Activated CD4-positive, alpha-beta memory T cell treated with anti-CD3 and anti-CD28 coated beads for 36 hours (primary cell): Measurements from ENCODE around the gene GID8. TPM values are rescaled to one million over a fixed set of nuclear protein-coding genes. Genes with fewer than 3 reads are reported as not detected.
A peak's percentile ranks its signal among the peaks of the same experiment; 100 is the strongest.
"Not testable (repeated sequence)": the region's sequence is repeated elsewhere in the genome, so short reads cannot be mapped to it uniquely, and the experiment has no call there.

Experiments used
- CTCF ChIA-PET: fragments of 350-600 bp; sonication (Branson Sonifier 250); formaldehyde crosslinking; loops from one replicate; lab custom pipeline; 2021; ENCODE audit warnings: antibody characterized with exemption, inconsistent platforms; lab: Charles Lee
- POLR2A ChIA-PET: fragments of 350-600 bp; sonication (Branson Sonifier 250); formaldehyde crosslinking; loops from one replicate; lab custom pipeline; 2021; ENCODE audit warnings: antibody characterized with exemption; lab: Charles Lee
- DNase-seq: peaks from one replicate; pipeline ENCODE4 v3.0.0-alpha.2; 2020
- H3K27ac Mint-ChIP-seq: one replicate; pipeline ENCODE4 v1.8.0; 2021; ENCODE audit warnings: mixed read lengths
- H3K27me3 Mint-ChIP-seq: one replicate; pipeline ENCODE4 v1.8.0; 2021; ENCODE audit warnings: mixed read lengths
- H3K36me3 Mint-ChIP-seq: one replicate; pipeline ENCODE4 v1.8.0; 2021; ENCODE audit warnings: mixed read lengths
- H3K4me1 Mint-ChIP-seq: one replicate; pipeline ENCODE4 v1.8.0; 2021; ENCODE audit warnings: low read depth, mixed read lengths
- H3K4me3 Mint-ChIP-seq: one replicate; pipeline ENCODE4 v1.8.0; 2021; ENCODE audit warnings: mild to moderate bottlenecking, mixed read lengths
- H3K9me3 Mint-ChIP-seq: one replicate; pipeline ENCODE4 v1.8.0; 2021; ENCODE audit warnings: mixed read lengths
- intact Hi-C: fragments of 100-400 bp; cut with micrococcal nuclease; formaldehyde crosslinking; loops from one replicate; pipeline ENCODE4 v1.15.1; 2023
- total RNA-seq, 2 experiments: library from RNA; stranded (reverse); gene quantifications; one replicate each; pipeline ENCODE4 v1.2.3, GENCODE V29; 2021

GID8 gene
- total RNA-seq, 2 experiments from 2014 or later: 33.9 to 34.8 TPM

DNA sequence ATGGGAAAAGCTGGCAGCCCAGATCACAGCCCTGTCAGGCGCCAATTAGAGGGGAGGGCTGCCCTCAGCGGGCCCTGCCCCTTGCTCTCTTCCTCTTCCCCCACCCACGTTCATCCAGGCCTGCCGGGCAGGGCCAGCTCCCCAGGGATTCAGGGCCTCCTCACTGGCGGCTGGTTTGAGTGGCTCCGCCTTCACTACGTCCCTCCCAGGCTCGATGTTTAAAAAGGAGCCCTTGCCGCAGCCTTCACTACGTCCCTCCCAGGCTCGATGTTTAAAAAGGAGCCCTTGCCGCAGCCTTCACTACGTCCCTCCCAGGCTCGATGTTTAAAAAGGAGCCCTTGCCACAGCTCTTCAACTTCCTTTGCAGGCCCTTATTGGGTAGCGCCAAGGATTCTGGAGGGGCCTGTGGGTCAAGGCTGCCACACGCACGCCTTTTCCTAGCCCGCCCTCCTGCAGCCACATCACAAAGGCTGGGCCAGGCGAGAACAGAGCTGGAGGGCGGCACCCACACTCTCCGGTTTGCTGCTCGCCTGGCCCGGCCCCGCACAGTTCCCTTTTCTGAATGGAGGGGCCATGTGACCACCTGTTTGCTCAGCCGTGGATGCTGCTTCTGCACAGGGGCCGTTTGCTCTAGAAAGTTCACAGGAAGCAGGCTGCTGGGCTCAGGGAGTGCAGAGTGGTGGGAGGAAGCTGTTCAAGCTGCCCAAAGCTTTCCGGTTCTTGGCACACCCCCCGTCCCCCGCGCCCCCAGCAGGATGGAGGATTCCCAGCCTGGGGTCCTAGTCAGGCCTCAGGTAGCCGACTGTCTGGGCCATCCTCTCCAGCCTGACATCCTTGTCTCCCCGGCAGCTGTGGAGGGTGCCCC lies 16.1 kb downstream of the GID8 start:
- Mint-ChIP-seq H3K27ac (peak overlapping the region; percentile 52), H3K9me3 (peaks cover 3% of the 10 kb centered on the region), H3K4me3 (peak overlapping the region; percentile 58), H3K4me1 (peaks cover 19% of the 10 kb centered on the region), H3K27me3 (no peaks in the 10 kb centered on the region), H3K36me3 (peaks cover 6% of the 10 kb centered on the region)
- CTCF ChIA-PET: interaction anchor here (0.6 to 2.9 kb wide), 6 partner anchors 33 to 1106 kb away, joined by 3 to 8 read pairs (median 4); no protein-coding TSS in a partner anchor
- POLR2A ChIA-PET: interaction anchor here (0.8 to 1.7 kb wide), 3 partner anchors 16 to 38 kb away, joined by 3 to 8 read pairs (median 3); partner anchors contain the start of gene GID8
- peak; percentile 81 for DNase-seq
- intact Hi-C loops: loop anchor here (1.0 kb wide), 1 partner anchor 16 kb away; the partner anchor contains the start of gene GID8

DNA sequence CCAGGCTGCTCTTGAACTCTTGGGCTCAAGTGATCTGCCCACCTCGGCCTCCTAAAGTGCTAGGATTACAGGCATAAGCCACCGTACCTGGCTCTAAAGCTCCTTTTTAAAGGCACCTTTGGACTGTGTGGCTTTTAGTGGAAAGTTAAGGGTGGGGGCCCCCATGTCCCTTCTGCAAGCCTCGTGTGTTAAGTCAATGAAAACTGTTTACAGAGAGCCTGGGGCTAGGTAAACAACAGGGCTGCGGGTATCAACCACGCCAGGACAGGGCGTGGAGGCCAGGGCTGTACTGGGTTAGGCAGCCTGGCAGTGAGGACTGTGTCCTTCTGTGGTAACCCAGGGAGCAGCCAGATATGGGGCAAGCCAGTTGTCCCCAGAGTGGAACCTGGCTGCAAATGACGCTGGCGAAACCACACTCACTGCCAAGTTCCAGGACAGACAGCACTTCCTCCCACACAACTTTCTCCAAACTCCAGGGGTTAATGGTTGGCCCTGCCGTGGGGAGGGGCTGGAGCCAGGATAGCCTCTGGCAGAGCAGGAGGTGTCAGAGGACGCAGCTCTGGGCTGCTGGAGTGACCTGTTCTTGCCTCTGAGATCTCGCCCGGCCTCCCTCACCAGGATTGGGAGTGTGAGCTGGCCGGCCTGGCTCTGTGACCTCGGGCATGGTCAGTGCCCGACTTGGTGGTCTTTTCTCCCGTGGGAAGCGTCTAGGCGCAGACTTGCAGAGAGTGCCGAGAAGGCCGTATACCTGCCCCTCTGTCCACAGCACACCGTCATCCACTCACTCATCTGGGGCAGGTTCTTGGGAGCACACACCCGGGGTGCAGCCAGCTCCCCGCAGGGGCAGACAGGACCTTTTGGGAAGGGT lies 17.8 kb downstream of the GID8 start:
- CTCF ChIA-PET: interaction anchor here (1.3 kb wide), 1 partner anchor 56 kb away, joined by 3 read pairs; no protein-coding TSS in a partner anchor
- intact Hi-C loops: no loop called here

DNA sequence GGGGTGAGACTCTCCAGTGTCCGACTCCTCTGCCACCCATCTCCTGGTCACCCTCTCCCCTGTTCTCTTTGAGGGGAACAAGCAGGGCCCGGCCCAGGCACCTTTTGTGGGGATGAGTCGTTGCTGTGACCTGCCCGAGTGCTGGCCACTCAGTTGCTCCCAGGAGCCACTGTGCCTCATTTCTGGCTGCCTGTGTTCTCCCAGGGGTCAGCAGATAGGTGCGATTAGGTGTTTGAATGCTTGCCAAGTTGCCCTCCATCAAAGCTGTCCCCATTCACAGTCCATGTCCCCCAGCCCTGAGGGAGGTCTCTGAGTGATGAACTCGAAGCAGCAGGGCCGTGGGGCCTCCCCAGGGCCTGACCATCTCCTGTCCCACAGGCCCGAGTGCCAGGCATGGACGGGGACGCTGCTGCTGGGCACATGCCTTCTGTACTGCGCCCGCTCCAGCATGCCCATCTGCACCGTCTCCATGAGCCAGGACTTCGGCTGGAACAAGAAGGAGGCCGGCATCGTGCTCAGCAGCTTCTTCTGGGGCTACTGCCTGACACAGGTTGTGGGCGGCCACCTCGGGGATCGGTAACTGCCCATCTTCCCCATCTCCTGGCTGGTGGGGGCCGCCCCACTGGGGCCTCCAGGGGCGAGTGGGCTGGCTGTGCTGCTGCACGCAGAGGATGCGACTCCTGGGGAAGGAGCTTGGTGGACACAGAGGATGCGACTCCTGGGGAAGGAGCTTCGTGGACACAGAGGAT lies 18.6 kb downstream of the GID8 start:
- H3K4me1 Mint-ChIP-seq: peaks cover 19% of the 10 kb centered on the region
- ChIA-PET CTCF (no interaction called here), POLR2A (no interaction called here)
- H3K4me3 Mint-ChIP-seq: no peak overlapping the region
- H3K36me3 Mint-ChIP-seq: no peaks in the 10 kb centered on the region
- H3K9me3 Mint-ChIP-seq: no peaks in the 10 kb centered on the region
- no peaks in the 10 kb centered on the region for H3K27me3 Mint-ChIP-seq
- intact Hi-C loops: no loop called here
- no peak for DNase-seq
- H3K27ac Mint-ChIP-seq: no peak overlapping the region

More for the DNA sequence above, 17.8 kb downstream of the GID8 start:
- no peak overlapping the region for H3K27ac Mint-ChIP-seq
- no peak for DNase-seq
- no peaks in the 10 kb centered on the region for H3K9me3 Mint-ChIP-seq
- POLR2A ChIA-PET: interaction anchor here (0.7 kb wide), 1 partner anchor 23 kb away, joined by 3 read pairs; no protein-coding TSS in a partner anchor
- no peak overlapping the region for H3K4me3 Mint-ChIP-seq
- H3K36me3 Mint-ChIP-seq: no peaks in the 10 kb centered on the region
- no peaks in the 10 kb centered on the region for H3K27me3 Mint-ChIP-seq
- peaks cover 19% of the 10 kb centered on the region for H3K4me1 Mint-ChIP-seq

DNA sequence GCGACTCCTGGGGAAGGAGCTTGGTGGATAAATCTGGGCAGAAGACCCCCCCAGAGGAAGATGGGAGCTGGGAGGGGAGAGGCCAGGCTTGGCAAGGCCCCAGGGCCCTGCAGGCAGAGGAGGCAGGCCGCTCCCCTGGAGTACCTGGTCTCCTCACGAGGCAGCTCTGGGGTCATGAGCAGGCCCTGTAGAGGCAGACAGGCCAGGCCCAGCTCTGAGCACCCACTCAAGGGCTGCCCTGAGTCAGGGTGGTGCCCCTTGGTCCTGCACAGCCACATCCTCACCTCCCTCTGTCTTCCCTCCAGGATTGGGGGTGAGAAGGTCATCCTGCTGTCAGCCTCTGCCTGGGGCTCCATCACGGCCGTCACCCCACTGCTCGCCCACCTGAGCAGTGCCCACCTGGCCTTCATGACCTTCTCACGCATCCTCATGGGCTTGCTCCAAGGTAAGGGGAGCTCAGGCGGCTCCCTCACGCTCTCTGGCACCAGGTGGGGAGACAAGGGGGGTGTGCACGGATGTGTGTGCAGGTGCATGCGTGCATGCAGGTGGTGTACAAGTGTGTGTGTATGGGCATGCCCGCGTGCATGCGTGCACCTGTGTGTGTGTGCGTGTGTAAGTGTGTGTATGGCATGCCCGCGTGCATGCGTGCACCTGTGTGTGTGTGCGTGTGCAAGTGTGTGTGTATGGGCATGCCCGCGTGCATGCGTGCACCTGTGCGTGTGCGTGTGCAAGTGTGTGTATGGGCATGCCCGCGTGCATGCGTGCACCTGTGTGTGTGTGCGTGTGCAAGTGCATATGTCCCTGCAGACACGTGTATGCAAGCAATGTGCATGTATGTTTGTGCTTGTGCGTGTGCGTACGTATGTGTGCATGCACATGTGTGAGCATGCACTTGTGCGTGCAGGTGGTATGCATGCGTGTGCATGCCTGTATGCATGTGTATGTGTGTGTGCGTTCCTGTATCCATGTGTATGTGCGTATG lies 19.5 kb downstream of the GID8 start:
- Mint-ChIP-seq H3K4me3 (no peak overlapping the region), H3K36me3 (no peaks in the 10 kb centered on the region), H3K27ac (no peak overlapping the region), H3K9me3 (no peaks in the 10 kb centered on the region), H3K27me3 (no peaks in the 10 kb centered on the region), H3K4me1 (peaks cover 15% of the 10 kb centered on the region)
- no peak for DNase-seq
- ChIA-PET CTCF (no interaction called here), POLR2A (no interaction called here)
- intact Hi-C loops: no loop called here

DNA sequence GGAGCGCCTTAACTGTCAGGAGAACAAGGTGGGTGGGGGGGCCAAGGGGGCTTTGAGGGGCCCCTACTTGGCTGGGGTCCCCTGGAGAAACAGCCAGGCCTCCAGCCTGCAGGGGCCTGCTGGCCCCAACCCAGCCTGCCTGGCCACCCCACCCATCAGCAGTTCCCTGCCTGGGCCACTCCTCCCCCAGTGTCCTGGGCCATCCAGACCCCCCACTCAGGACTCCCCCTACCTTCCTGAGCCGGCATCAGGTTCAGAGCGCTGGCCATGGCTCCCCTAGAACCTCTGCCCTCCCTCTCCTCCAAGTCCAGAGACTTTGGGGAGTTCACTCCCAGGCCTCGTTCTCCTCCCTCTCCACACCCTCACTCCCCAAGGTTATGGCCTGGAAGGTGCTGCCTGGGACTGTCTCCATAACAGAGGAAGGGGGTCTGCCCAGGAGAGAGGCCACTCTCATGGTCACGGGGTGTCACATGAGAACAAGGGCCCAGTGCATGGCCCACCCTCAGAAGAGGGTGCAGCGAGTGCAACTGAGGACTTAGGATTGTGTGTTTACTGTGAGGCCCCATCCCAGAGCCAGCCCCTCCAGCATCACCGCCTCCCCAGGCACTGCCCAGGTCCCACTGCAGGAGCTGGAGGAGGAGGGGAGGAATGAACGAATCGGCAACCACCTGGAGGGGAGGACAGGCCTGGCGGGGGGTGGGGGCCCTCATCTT lies 20.6 kb downstream of the GID8 start:
- no peak for DNase-seq
- intact Hi-C loops: no loop called here
- no peak overlapping the region for H3K27ac Mint-ChIP-seq
- H3K4me1 Mint-ChIP-seq: peaks cover 11% of the 10 kb centered on the region
- H3K4me3 Mint-ChIP-seq: no peak overlapping the region
- ChIA-PET CTCF (interaction anchor here (1.7 kb wide), 1 partner anchor 14 kb away, joined by 8 read pairs; no protein-coding TSS in a partner anchor), POLR2A (no interaction called here)
- H3K36me3 Mint-ChIP-seq: no peaks in the 10 kb centered on the region
- no peaks in the 10 kb centered on the region for H3K9me3 Mint-ChIP-seq
- H3K27me3 Mint-ChIP-seq: no peaks in the 10 kb centered on the region

DNA sequence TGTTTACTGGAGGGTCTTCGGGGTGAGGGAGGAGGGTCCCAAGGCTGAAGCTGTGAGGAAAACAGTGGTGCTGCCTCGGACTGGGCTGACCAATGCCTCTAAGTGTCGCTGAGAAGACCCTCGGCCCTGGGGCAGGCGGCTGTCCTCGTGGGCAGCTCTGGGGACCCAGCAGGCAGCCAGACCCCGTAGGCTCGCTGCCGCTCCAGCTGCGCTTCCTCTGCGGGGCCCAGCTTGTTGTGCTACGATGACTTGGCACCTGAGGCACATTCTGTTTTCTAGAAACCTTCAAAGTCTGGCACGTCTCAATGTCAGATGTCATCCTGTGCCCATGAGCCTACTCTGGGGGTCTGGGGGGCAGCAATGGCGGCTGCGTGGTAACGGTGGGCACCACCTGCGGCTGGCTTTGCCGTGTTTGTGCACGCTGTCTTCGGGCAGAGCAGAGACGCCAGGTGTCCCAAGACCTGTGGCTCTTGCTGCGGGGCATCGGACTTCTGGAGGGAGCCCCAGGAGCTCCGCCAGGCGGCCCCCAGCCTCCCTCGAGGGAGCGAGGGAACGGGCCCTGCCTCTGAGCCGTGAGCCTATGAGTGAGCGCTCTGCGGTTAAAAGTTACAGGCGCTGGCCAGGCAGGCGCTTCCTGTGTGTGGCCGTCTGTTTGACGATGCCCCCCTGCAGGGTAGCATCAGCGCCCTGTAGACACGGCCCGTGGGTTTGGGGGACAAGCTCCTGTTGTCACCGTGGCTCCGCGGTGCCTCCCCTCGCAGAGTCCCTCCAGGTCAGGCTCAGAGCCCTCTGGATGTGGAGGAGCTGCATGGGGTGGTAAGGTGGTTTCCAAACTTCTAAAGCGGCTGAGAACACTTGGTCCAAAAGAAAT lies 21.4 kb downstream of the GID8 start:
- ChIA-PET CTCF (interaction anchor here (1.7 kb wide), 1 partner anchor 13 kb away, joined by 8 read pairs; no protein-coding TSS in a partner anchor), POLR2A (no interaction called here)
- intact Hi-C loops: no loop called here

DNA sequence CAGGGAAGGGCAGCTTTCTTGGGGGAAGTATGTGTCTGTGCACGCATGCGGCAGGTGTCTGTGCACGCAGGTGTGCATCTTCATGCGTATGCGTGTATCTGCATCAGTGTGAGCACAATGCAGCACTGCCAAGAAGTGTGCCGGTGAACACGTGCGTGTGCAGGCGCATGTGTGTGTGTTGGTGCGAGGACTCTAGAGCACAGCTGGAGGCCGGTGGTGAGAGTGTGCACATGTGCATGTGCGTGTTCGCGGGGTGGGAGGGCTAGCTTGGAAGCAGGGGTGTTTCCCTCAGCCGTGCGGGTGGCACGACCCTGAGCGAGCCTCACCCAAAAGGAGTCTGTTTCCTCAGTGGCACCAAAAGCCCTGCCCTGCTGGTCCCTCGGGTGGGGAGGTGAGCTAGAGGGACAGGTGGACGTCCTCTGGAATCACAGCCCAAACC lies 22.1 kb downstream of the GID8 start:
- no peak overlapping the region for H3K27ac Mint-ChIP-seq
- H3K4me3 Mint-ChIP-seq: no peak overlapping the region
- H3K36me3 Mint-ChIP-seq: no peaks in the 10 kb centered on the region
- no peaks in the 10 kb centered on the region for H3K27me3 Mint-ChIP-seq
- POLR2A ChIA-PET: no interaction called here
- intact Hi-C loops: no loop called here
- no peak for DNase-seq
- no peaks in the 10 kb centered on the region for H3K4me1 Mint-ChIP-seq
- CTCF ChIA-PET: interaction anchor here (1.7 kb wide), 1 partner anchor 13 kb away, joined by 8 read pairs; no protein-coding TSS in a partner anchor
- H3K9me3 Mint-ChIP-seq: no peaks in the 10 kb centered on the region

More for the DNA sequence above, 21.4 kb downstream of the GID8 start:
- no peak overlapping the region for H3K27ac Mint-ChIP-seq
- H3K36me3 Mint-ChIP-seq: no peaks in the 10 kb centered on the region
- H3K4me1 Mint-ChIP-seq: peaks cover 4% of the 10 kb centered on the region
- no peaks in the 10 kb centered on the region for H3K27me3 Mint-ChIP-seq
- H3K9me3 Mint-ChIP-seq: no peaks in the 10 kb centered on the region
- DNase-seq: no peak
- H3K4me3 Mint-ChIP-seq: no peak overlapping the region

DNA sequence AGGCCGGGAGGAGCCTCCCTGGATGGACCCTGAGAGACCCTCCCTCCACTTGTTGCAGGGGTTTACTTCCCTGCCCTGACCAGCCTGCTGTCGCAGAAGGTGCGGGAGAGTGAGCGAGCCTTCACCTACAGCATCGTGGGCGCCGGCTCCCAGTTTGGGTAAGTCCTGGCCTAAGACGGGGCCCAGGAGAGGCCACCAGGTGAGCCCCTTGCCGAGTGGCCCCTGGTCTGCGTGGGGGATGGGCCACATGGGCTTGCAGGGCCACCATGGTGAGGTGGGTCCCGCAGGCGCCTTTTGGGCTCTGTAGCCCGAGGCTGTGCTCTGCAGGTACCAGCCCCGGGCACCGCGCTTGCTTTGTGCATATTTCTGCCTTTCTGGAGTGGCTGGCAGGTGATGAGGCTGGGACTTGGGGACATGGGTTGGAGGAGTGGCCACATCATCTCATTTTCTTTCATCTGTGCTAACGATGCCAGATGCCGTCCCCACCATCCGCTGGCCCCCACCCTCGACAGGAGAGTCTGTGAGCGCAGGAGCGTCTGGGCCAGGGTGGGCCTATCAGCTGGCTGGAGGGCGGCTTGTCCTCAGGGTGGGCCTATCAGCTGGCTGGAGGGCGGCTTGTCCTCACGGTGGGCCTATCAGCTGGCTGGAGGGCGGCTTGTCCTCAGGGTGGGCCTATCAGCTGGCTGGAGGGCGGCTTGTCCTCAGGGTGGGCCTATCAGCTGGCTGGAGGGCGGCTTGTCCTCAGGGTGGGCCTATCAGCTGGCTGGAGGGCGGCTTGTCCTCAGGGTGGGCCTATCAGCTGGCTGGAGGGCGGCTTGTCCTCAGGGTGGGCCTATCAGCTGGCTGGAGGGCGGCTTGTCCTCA lies 22.7 kb downstream of the GID8 start:
- H3K36me3 Mint-ChIP-seq, H3K4me1 Mint-ChIP-seq: not testable (repeated sequence)
- CTCF ChIA-PET: interaction anchor here (1.7 kb wide), 1 partner anchor 12 kb away, joined by 8 read pairs; no protein-coding TSS in a partner anchor

DNA sequence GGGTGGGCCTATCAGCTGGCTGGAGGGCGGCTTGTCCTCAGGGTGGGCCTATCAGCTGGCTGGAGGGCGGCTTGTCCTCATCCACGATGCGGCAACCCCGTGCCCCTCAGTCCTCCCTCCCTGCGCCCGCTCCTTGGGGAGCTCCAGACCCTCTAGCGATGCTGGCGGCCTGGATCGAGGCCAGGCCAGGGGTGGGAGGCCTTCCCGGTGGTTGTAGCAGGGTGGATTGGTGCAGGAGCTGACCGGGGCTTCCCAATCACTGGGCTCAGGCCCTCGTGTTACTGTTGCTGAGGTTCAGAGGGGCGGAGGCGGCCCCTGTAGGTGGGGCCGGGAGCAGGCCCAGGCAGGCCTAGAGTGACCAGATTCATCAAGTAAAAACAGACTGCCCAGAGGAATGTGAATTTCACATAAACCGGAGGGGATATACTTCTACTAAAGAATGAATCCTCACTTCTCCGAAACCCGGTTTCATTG lies 23.4 kb downstream of the GID8 start:
- ChIA-PET POLR2A (no interaction called here), CTCF (no interaction called here)
- H3K27me3 Mint-ChIP-seq: no peaks in the 10 kb centered on the region
- no peak for DNase-seq
- H3K4me3 Mint-ChIP-seq: no peak overlapping the region
- intact Hi-C loops: no loop called here
- no peak overlapping the region for H3K27ac Mint-ChIP-seq
- H3K36me3 Mint-ChIP-seq: no peaks in the 10 kb centered on the region
- no peaks in the 10 kb centered on the region for H3K9me3 Mint-ChIP-seq
- H3K4me1 Mint-ChIP-seq: no peaks in the 10 kb centered on the region

More for the DNA sequence above, 22.7 kb downstream of the GID8 start:
- H3K27ac Mint-ChIP-seq, H3K27me3 Mint-ChIP-seq, H3K4me3 Mint-ChIP-seq, DNase-seq, intact Hi-C loops, POLR2A ChIA-PET, H3K9me3 Mint-ChIP-seq: not testable (repeated sequence)
